ENCODE measurements around the gene PNPLA3.
"Not testable (repeated sequence)": the region's sequence is repeated elsewhere in the genome, so short reads cannot be mapped to it uniquely, and the experiment has no call there.

PNPLA3 gene

GRCh38 chr22:43889201-43889859 lies 34.3 kb upstream of the PNPLA3 start:
- DNase-seq (ENCODE audit: low read depth in 2 of 3, low spot score in 2 of 3), result no peak

GRCh38 chr22:43889860-43890253 lies 33.7 kb upstream of the PNPLA3 start:
- DNase-seq (ENCODE audit: low read depth in 2 of 3, low spot score in 2 of 3), result no peak

GRCh38 chr22:43890901-43891331 lies 32.7 kb upstream of the PNPLA3 start:
- DNase-seq (ENCODE audit: low read depth in 2 of 3, low spot score in 2 of 3), result no peak

GRCh38 chr22:43891360-43892182 lies 32.0 kb upstream of the PNPLA3 start, which contains the start of gene PNPLA5:
Gene PNPLA5 (minus strand): TSS chr22:43892013. CDS start chr22:43891880, 133 bp downstream.
- no peak for DNase-seq (ENCODE audit: low read depth in 2 of 3, low spot score in 2 of 3)

- DNase-seq (ENCODE audit: low read depth in 2 of 3, low spot score in 2 of 3), result no peak
These were observed 31.3 kb upstream of the PNPLA3 start for GRCh38 chr22:43892183-43892894.

- DNase-seq (ENCODE audit: low read depth in 2 of 3, low spot score in 2 of 3), result no peak
These were observed 30.3 kb upstream of the PNPLA3 start for GRCh38 chr22:43893266-43893665.

GRCh38 chr22:43894122-43894521 lies 29.5 kb upstream of the PNPLA3 start:
- no peak for DNase-seq (ENCODE audit: low read depth in 2 of 3, low spot score in 2 of 3)

- no peak for DNase-seq (ENCODE audit: low read depth in 2 of 3, low spot score in 2 of 3)
These were observed 27.5 kb upstream of the PNPLA3 start for GRCh38 chr22:43895986-43896645.

- DNase-seq (ENCODE audit: low read depth in 2 of 3, low spot score in 2 of 3), result no peak
These were observed 25.8 kb upstream of the PNPLA3 start for GRCh38 chr22:43897751-43898261.

- no peak for DNase-seq (ENCODE audit: low read depth in 2 of 3, low spot score in 2 of 3)
These were observed 23.4 kb upstream of the PNPLA3 start for GRCh38 chr22:43900206-43900605.

GRCh38 chr22:43901976-43902643 lies 21.5 kb upstream of the PNPLA3 start:
- DNase-seq (ENCODE audit: low read depth in 2 of 3, low spot score in 2 of 3), result no peak

- DNase-seq (ENCODE audit: low read depth in 2 of 3, low spot score in 2 of 3), result not testable (repeated sequence)
These were observed 20.6 kb upstream of the PNPLA3 start for GRCh38 chr22:43903033-43903432.

GRCh38 chr22:43904412-43904811 lies 19.2 kb upstream of the PNPLA3 start:
- not testable (repeated sequence) for DNase-seq (ENCODE audit: low read depth in 2 of 3, low spot score in 2 of 3)

- DNase-seq (ENCODE audit: low read depth in 2 of 3, low spot score in 2 of 3), result no peak
These were observed 17.9 kb upstream of the PNPLA3 start for GRCh38 chr22:43905681-43906080.

GRCh38 chr22:43909708-43910107 lies 13.9 kb upstream of the PNPLA3 start:
- DNase-seq (ENCODE audit: low read depth in 2 of 3, low spot score in 2 of 3), result no peak

GRCh38 chr22:43910178-43910695 lies 13.4 kb upstream of the PNPLA3 start:
- no peak for DNase-seq (ENCODE audit: low read depth in 2 of 3, low spot score in 2 of 3)

GRCh38 chr22:43911351-43911750 lies 12.3 kb upstream of the PNPLA3 start:
- DNase-seq (ENCODE audit: low read depth in 2 of 3, low spot score in 2 of 3), result no peak

GRCh38 chr22:43917521-43917920 lies 6.1 kb upstream of the PNPLA3 start:
- no peak for DNase-seq (ENCODE audit: low read depth in 2 of 3, low spot score in 2 of 3)

- DNase-seq (ENCODE audit: low read depth in 2 of 3, low spot score in 2 of 3), result no peak
These were observed 4.3 kb upstream of the PNPLA3 start for GRCh38 chr22:43919106-43919973.

Measured in activated CD8-positive, alpha-beta memory T cell treated with anti-CD3 and anti-CD28 coated beads for 48 hours (primary cell).